CD4-positive, alpha-beta T cell (primary cell): ENCODE data around the gene SRSF10. TPM values are rescaled to one million over a fixed set of nuclear protein-coding genes. Genes with fewer than 3 reads are reported as not detected.
A peak's percentile ranks its signal among the peaks of the same experiment; 100 is the strongest.

Experiments
- ATAC-seq: fragments of 200-7000 bp; cut with Tn5 transposase; one replicate; pipeline ENCODE4 v1.10.0; 2022; ENCODE audit warnings: mild to moderate bottlenecking; ENCODE audit not compliant: poor library complexity
- CTCF ChIA-PET: fragments of 350-600 bp; sonication (Branson Sonifier 250); formaldehyde crosslinking; loops from one replicate; lab custom pipeline; 2021; ENCODE audit warnings: antibody characterized with exemption, inconsistent platforms; lab: Charles Lee
- POLR2A ChIA-PET: fragments of 350-600 bp; sonication (Branson Sonifier 250); formaldehyde crosslinking; loops from one replicate; lab custom pipeline; 2021; ENCODE audit warnings: antibody characterized with exemption, inconsistent platforms; lab: Charles Lee
- DNase-seq, 14 experiments: peaks; one replicate each; pipeline ENCODE4 v3.0.0-alpha.2; 2013 to 2020; ENCODE audit warnings: mixed read lengths in 2 of 14
- H3K27ac ChIP-seq, 2 donors: one replicate each; pipeline versions ENCODE4 v1.5.1 to v1.7.0; 2013; ENCODE audit warnings: low read length in 2 of 2, low read depth in 1 of 2, mild to moderate bottlenecking in 1 of 2
- H3K27me3 ChIP-seq, 2 experiments: 1 replicate in 1 of 2; 2 replicates in 1 of 2; pipeline versions ENCODE4 v1.6.1 to v1.7.0; 2013; ENCODE audit warnings: low read length in 2 of 2, control low read depth in 1 of 2, mild to moderate bottlenecking in 1 of 2, moderate library complexity in 1 of 2; ENCODE audit not compliant: insufficient read depth in 2 of 2, control insufficient read depth in 1 of 2
- H3K36me3 ChIP-seq: one replicate; pipeline ENCODE4 v1.6.1; 2013; ENCODE audit warnings: low read length, control low read depth; ENCODE audit not compliant: insufficient read depth
- H3K4me1 ChIP-seq: one replicate; pipeline ENCODE4 v1.6.1; 2013; ENCODE audit warnings: low read length, control low read depth; ENCODE audit not compliant: insufficient read depth
- H3K4me3 ChIP-seq: one replicate; pipeline ENCODE4 v1.5.1; 2013; ENCODE audit warnings: mild to moderate bottlenecking, low read length, moderate library complexity
- H3K9me3 ChIP-seq, 2 experiments: 1 replicate in 1 of 2; 2 replicates in 1 of 2; pipeline versions ENCODE4 v1.6.1 to v1.7.0; 2013; ENCODE audit warnings: low read length in 2 of 2, mild to moderate bottlenecking in 2 of 2, control low read depth in 1 of 2, moderate library complexity in 1 of 2; ENCODE audit not compliant: control insufficient read depth in 1 of 2, insufficient read depth in 1 of 2
- H3K27ac Mint-ChIP-seq: one replicate; pipeline ENCODE4 v1.8.0; 2020; ENCODE audit warnings: mixed read lengths
- H3K27me3 Mint-ChIP-seq: one replicate; pipeline ENCODE4 v1.8.0; 2021; ENCODE audit warnings: mixed read lengths
- H3K36me3 Mint-ChIP-seq: one replicate; pipeline ENCODE4 v1.8.0; 2021; ENCODE audit warnings: low read depth, mixed read lengths
- H3K4me1 Mint-ChIP-seq: one replicate; pipeline ENCODE4 v1.8.0; 2021; ENCODE audit warnings: low read depth, mixed read lengths
- H3K4me3 Mint-ChIP-seq: one replicate; pipeline ENCODE4 v1.8.0; 2020; ENCODE audit warnings: mild to moderate bottlenecking, mixed read lengths
- H3K9me3 Mint-ChIP-seq: one replicate; pipeline ENCODE4 v1.8.0; 2020; ENCODE audit warnings: mixed read lengths
- CTCF ChIP-seq: fragments of 200-600 bp; IDR thresholded peaks from one replicate; pipeline ENCODE4 v1.8.0; 2022; ENCODE audit warnings: antibody characterized with exemption, mild to moderate bottlenecking
- intact Hi-C, 2 experiments: fragments of 100-400 bp; cut with DNase I in 1 of 2; cut with micrococcal nuclease in 1 of 2; formaldehyde crosslinking; loops; one replicate each; pipeline versions ENCODE4 v1.15.1 to v1.9.0; 2023 to 2025; cut with DNase I, micrococcal nuclease
- total RNA-seq, 174 experiments: library from RNA in 2 of 174; stranded (reverse) in 2 of 174; gene quantifications; one replicate each; pipeline ENCODE4 v1.2.3 and lab custom pipeline; 2021 to 2026

The SRSF10 gene
- total RNA-seq, 2 experiments from 2014 or later = 346 to 356 TPM

- no peak overlapping the region for H3K4me3 ChIP-seq
- H3K27me3 Mint-ChIP-seq = no peaks in the 10 kb centered on the region
- ChIA-PET POLR2A (interaction anchor here (1.7 kb wide), 1 partner anchor 266 kb away, joined by 4 read pairs; the partner anchor contains the start of gene RPL11), CTCF (no interaction called here)
- ATAC-seq (no peak), DNase-seq (no peak)
- intact Hi-C loops = loop anchor here in 1 of 2 experiments (5.0 to 10.0 kb wide), 3 partner anchors 90 to 788 kb away; partner anchors contain the start of genes CLIC4, FUCA1 and GALE
- peak overlapping the region; percentile 38 for H3K4me3 Mint-ChIP-seq
- TF ChIP-seq CTCF = no peak
- no peaks in the 10 kb centered on the region for H3K9me3 ChIP-seq
- H3K36me3 ChIP-seq = peaks cover 7% of the 10 kb centered on the region
- peaks cover 47% of the 10 kb centered on the region for H3K4me1 Mint-ChIP-seq
- H3K4me1 ChIP-seq = peaks cover 20% of the 10 kb centered on the region
- peaks cover 30% of the 10 kb centered on the region for H3K36me3 Mint-ChIP-seq
- H3K9me3 Mint-ChIP-seq = no peaks in the 10 kb centered on the region
- no peaks in the 10 kb centered on the region for H3K27me3 ChIP-seq
- H3K27ac Mint-ChIP-seq = peak overlapping the region; percentile 100
- no peak overlapping the region for H3K27ac ChIP-seq
Measured at GRCh38 chr1:23957096-23957495, 23.0 kb downstream of the SRSF10 start.

GRCh38 chr1:23953020-23953419 lies 27.1 kb downstream of the SRSF10 start:
- no peaks in the 10 kb centered on the region for H3K36me3 Mint-ChIP-seq
- Histone ChIP-seq H3K4me3 (no peak overlapping the region), H3K9me3 (peaks cover 0 to 3% of the 10 kb centered on the region in 2 experiments), H3K27ac (no peak overlapping the region), H3K36me3 (no peaks in the 10 kb centered on the region), H3K27me3 (no peaks in the 10 kb centered on the region), H3K4me1 (peaks cover 15% of the 10 kb centered on the region)
- intact Hi-C loops = loop anchor here in 1 of 2 experiments (10.0 kb wide), 2 partner anchors 148 to 792 kb away; partner anchors contain the start of genes CLIC4 and GALE
- H3K9me3 Mint-ChIP-seq = no peaks in the 10 kb centered on the region
- TF ChIP-seq CTCF = no peak
- DNase-seq (no peak), ATAC-seq (no peak)
- H3K27me3 Mint-ChIP-seq = no peaks in the 10 kb centered on the region
- no peak overlapping the region for H3K27ac Mint-ChIP-seq
- H3K4me1 Mint-ChIP-seq = peaks cover 14% of the 10 kb centered on the region
- no peak overlapping the region for H3K4me3 Mint-ChIP-seq
- ChIA-PET POLR2A (no interaction called here), CTCF (interaction anchor here (0.6 to 0.7 kb wide), 2 partner anchors 9 to 159 kb away, joined by 3 read pairs; no protein-coding TSS in a partner anchor)

- H3K27ac ChIP-seq = no peak overlapping the region
- no peaks in the 10 kb centered on the region for H3K27me3 ChIP-seq
- TF ChIP-seq CTCF = no peak
- no peak overlapping the region for H3K27ac Mint-ChIP-seq
- no peak for ATAC-seq
- no peak for DNase-seq
- H3K9me3 ChIP-seq = peaks cover 3 to 8% of the 10 kb centered on the region in 2 experiments
- no peaks in the 10 kb centered on the region for H3K36me3 ChIP-seq
- ChIA-PET CTCF (no interaction called here), POLR2A (no interaction called here)
- H3K4me3 ChIP-seq = no peak overlapping the region
- peaks cover 3% of the 10 kb centered on the region for H3K9me3 Mint-ChIP-seq
- H3K4me1 ChIP-seq = no peaks in the 10 kb centered on the region
- no peaks in the 10 kb centered on the region for H3K36me3 Mint-ChIP-seq
- no peaks in the 10 kb centered on the region for H3K27me3 Mint-ChIP-seq
- H3K4me1 Mint-ChIP-seq = no peaks in the 10 kb centered on the region
- no peak overlapping the region for H3K4me3 Mint-ChIP-seq
- intact Hi-C loops = no loop called here
Measured at GRCh38 chr1:23947366-23947765, 32.8 kb downstream of the SRSF10 start.
